ENCODE data around the gene SERP2.

Gene SERP2

GRCh38 chr13:44374348-44374712 is 706 bp downstream of the SERP2 start:
- H3K4me3 ChIP-seq (ENCODE audit: control insufficient read depth, low read depth, low read length): peak overlapping the region; percentile 55
- DNase-seq (ENCODE audit: low read depth): peak; percentile 16
- TF ChIP-seq CTCF (conservative IDR thresholded peaks at IDR 0.05; ENCODE audit: control insufficient read depth, insufficient read depth, low read depth, low read length): no peak

- TF ChIP-seq CTCF (conservative IDR thresholded peaks at IDR 0.05; ENCODE audit: control insufficient read depth, insufficient read depth, low read depth, low read length): no peak
- DNase-seq (ENCODE audit: low read depth): no peak
Observed at GRCh38 chr13:44378277-44378676, 4.7 kb downstream of the SERP2 start.

GRCh38 chr13:44379885-44380284 is 6.3 kb downstream of the SERP2 start:
- H3K4me3 ChIP-seq (ENCODE audit: control insufficient read depth, low read depth, low read length): no peak overlapping the region
- no peak for TF ChIP-seq CTCF (conservative IDR thresholded peaks at IDR 0.05; ENCODE audit: control insufficient read depth, insufficient read depth, low read depth, low read length)

More at GRCh38 chr13:44378277-44378676, 4.7 kb downstream of the SERP2 start:
- no peak overlapping the region for H3K4me3 ChIP-seq (ENCODE audit: control insufficient read depth, low read depth, low read length)

GRCh38 chr13:44380404-44381165 is 7.0 kb downstream of the SERP2 start:
- no peak for TF ChIP-seq CTCF (conservative IDR thresholded peaks at IDR 0.05; ENCODE audit: control insufficient read depth, insufficient read depth, low read depth, low read length)
- no peak overlapping the region for H3K4me3 ChIP-seq (ENCODE audit: control insufficient read depth, low read depth, low read length)
- DNase-seq (ENCODE audit: low read depth): peak; percentile 59

More at GRCh38 chr13:44379885-44380284, 6.3 kb downstream of the SERP2 start:
- no peak for DNase-seq (ENCODE audit: low read depth)

GRCh38 chr13:44382635-44383145 is 9.1 kb downstream of the SERP2 start:
- no peak overlapping the region for H3K4me3 ChIP-seq (ENCODE audit: control insufficient read depth, low read depth, low read length)
- DNase-seq (ENCODE audit: low read depth): no peak
- TF ChIP-seq CTCF (conservative IDR thresholded peaks at IDR 0.05; ENCODE audit: control insufficient read depth, insufficient read depth, low read depth, low read length): no peak

- no peak for TF ChIP-seq CTCF (conservative IDR thresholded peaks at IDR 0.05; ENCODE audit: control insufficient read depth, insufficient read depth, low read depth, low read length)
- DNase-seq (ENCODE audit: low read depth): no peak
- H3K4me3 ChIP-seq (ENCODE audit: control insufficient read depth, low read depth, low read length): no peak overlapping the region
Observed at GRCh38 chr13:44383945-44384344, 10.3 kb downstream of the SERP2 start.
